NCI-H2196 treated with DMSO at 0.1 percent for 48 hours (cell line): ENCODE results near the gene SERPINA5.

Experiments
- DNase-seq: peaks from one replicate; lab custom pipeline; 2025; ENCODE audit not compliant: unreplicated experiment; lab: John Stamatoyannopoulos, UW

Gene SERPINA5

GRCh38 chr14:94548999-94549985 is 31.9 kb upstream of the SERPINA5 start:
- DNase-seq, result no peak

DNA sequence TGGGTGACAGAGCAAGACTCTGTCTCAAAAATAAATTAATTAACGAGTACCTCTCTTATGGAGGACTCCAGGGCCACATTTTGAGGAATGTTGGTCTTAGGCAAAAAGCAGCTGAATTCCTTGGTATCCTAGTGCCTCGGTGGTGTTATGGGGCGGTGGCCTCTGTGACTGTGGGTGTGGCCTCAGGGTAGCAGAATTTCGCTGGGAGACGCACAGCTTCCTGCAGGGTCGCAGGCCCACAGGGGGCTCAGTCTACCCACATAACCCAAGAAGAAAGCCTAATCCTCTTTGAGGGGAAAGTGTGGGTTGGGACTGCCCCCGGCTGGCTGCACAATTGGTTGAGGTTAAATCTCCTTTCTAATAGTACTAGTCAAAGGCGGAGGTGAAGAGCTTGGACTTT is 31.2 kb upstream of the SERPINA5 start:
- DNase-seq, result no peak

DNA sequence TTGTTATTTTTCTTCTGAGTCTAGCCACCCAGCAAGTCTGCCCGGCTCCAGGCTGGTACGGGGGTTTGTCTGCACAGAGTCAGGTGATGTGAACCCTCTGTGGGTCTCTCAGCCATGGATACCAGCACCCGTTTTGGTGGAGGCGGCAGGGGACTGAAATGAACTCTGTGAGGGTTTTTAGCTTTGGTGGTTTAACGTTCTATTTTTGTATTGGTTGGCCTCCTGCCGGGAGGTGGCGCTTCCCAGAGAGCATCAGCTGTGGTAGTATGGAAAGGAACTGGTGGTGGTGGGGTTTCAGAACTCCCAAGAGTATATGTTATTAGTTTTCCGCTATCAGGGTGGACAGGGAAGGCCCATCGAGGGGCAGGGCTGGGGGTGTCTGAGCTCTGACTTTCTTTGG is 25.2 kb upstream of the SERPINA5 start:
- DNase-seq, result no peak

DNA sequence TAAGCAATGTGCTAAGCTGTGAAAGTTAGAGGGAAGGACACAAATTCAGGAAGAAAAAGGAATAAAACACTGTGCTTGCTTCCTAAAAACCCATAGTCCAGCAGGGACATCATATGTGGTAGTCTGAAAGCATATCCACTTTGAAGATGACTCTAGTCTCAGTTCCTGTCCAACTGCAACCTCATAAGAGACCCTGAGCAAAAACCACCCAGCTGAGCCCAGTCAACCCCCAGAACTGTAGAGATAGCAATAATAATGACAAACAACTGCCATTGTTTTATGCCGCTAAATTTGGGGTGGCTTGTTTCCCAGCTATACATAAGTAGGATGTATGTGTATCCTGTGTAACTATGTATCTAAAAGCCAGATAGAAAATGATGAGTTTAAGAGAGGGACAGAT is 23.9 kb upstream of the SERPINA5 start:
- no peak for DNase-seq

- DNase-seq, result no peak
Observed at GRCh38 chr14:94558842-94559241, 22.4 kb upstream of the SERPINA5 start.

DNA sequence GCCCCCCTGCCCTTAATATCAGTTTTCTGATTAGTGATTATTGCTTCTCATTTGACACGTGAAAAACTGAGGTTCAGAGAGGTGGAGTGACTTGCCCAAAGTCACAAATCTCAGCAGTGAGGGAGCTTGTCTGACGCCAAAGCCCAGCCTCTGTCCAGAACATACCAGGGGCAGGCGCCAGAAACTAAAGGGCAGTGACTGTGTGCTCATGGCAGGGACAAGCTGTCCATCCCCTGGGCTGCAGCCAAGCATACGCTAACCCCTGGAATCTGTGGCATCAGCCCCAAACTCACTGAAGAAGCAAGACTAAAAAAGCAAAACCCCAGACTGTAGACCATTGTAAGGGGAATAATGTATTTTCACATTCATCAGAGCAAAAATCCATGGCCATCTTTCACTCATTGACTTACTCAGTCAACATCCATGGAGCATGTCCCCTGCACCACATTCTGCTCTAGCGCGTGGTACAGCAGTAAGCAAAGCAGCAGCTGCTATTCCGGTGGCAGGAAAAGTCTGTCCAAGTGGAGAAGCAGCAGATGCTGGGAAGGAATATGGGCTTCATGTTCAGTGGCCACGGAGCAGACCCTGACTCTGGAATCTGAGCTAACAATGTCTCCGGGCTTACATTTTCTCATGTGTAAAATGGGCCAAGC is 21.5 kb upstream of the SERPINA5 start:
- DNase-seq, result no peak

DNA sequence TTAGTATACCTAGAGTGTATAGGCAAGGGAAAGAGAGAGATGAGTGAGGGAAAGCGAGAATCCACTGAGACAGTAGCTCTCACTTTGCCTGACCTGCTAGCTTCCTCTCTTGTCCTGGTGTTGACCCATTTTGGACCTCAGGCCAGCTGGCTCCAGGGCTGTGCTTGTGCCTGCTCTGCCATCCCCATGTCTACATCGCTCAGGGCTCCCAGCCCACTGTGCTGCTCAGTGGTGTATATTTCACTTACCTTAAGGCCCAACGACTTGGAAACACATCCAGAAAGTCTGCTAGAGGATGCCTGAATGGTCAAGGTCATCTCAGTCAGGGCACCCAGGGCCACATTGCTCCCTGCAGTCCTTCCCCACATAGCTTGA is 20.9 kb upstream of the SERPINA5 start:
- DNase-seq, result no peak

GRCh38 chr14:94560751-94561655 is 20.2 kb upstream of the SERPINA5 start, which contains the start of gene SERPINA4:
SERPINA4 (plus strand) TSS chr14:94561442; CDS start chr14:94563483, 2,041 bp downstream.
- DNase-seq, result no peak

- no peak for DNase-seq
Observed at GRCh38 chr14:94561656-94562010, 19.6 kb upstream of the SERPINA5 start.

DNA sequence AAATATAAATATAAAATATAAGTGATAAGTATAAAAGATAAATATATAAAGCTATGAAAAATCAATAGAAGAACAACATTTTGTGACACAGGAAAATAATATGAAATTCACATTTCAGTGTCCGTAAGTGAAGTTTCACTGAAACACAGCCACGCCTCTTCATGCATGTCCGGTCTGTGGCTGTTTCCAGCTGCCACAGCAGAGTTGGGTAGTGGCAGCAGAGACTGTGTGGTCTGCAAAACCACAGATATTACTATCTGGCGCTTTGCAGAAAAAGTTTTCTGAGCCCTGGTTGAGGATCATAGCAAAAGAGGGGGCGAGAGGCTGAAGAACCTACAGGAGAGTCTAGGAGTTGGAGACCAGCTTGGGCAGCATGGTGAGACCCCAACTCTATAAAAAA is 19.2 kb upstream of the SERPINA5 start:
- no peak for DNase-seq

GRCh38 chr14:94562941-94563883 is 18.0 kb upstream of the SERPINA5 start:
- no peak for DNase-seq

DNA sequence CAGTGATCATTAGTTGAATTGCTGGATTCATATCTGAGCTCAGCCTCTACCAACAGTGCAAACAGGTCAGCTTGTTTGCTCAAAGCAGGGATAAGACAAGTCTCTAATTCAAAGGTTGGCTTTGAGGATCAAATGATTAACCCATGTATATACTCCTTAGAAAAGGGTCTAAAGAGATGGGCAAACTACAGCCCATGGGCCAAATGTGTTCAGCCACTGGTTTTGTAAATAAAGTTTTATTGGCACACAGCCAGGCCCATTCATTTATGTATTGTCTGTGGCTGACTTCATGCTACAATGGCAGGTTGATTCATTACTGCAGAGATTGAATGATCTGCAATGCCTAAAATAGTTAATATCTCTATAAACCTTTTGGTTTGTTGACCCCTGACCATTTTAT is 16.8 kb upstream of the SERPINA5 start:
- DNase-seq, result no peak

- no peak for DNase-seq
Observed at GRCh38 chr14:94568186-94568585, 13.0 kb upstream of the SERPINA5 start.

DNA sequence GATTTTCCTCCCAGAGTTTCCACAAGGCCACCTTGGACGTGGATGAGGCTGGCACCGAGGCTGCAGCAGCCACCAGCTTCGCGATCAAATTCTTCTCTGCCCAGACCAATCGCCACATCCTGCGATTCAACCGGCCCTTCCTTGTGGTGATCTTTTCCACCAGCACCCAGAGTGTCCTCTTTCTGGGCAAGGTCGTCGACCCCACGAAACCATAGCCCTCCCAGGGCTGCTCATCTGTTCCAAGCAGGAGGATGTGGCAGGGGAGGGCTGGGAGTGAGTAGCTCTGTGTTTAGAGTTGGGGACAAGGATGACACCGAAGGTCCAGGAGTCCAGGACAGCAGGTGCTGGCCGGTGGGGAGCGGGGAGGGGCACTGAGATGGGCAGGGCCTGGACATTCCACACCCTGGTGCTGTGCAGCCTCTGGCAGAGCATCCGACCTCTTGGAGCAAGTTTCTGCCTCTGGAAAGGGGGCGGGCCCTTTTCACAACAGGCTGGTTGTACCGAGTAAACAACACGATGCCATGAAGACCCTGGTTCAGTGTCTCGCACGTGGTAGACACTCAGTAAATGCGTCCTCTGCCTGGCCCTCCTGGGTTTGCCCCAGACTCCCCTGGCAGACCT is 11.7 kb upstream of the SERPINA5 start:
- DNase-seq, result no peak

DNA sequence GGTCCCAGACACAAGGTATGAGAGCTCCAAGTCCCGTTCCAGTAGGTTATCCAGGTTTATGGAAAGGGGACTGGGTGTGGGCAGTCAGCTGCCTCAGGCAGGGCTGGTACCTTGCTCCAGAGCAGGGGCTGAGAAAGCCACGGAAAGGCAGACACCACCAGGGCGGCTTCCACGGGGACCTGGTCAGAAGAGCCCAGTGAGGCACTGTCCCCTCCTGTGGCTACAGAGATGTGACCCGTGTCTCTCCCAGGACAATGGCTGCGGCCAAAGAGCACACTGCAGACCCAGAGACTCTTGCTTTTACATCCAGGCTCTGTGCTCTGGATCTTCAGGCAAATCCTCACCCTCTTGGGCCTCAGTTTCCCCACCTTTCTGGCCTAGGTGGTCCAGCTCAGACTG is 11.2 kb upstream of the SERPINA5 start:
- no peak for DNase-seq

DNA sequence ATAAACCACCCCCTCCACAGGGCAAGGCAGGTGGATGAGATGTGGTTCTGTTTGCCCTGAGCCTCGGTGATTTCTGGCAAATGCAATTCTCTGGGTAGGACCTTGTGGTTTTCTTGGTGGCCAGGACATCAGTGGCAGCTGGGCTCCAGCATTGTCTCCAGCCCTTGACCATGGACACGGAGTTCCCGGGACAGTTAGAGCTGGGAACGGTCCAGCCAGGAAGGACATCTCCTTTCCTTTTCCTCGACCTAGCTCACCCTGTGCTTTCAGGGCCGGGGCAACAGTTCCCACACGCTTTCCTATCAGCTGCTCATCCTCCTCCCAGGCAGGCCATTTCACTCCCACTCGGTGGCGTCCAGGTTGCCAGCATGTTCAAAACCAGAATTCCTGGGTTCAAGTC is 10.8 kb upstream of the SERPINA5 start:
- DNase-seq, result no peak

DNA sequence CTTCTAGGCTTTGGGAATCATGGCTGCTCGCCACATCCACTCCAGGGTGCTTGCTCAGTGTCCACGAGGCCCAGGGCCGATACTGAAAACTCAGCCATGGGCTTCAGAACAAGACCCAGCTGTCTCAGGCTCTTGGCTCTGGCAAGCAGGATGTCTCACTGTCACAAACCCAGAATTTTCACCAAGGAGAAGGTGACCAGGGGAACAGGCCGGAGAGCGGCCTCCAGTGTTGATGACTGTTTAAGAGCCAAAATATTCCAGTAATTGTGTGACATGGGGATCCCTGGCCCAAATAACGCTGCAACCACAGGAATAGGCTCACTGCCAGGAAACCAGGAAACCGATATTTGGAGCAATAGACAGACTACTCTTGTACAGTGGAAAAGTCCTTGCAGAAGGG is 9.8 kb upstream of the SERPINA5 start:
- no peak for DNase-seq

DNA sequence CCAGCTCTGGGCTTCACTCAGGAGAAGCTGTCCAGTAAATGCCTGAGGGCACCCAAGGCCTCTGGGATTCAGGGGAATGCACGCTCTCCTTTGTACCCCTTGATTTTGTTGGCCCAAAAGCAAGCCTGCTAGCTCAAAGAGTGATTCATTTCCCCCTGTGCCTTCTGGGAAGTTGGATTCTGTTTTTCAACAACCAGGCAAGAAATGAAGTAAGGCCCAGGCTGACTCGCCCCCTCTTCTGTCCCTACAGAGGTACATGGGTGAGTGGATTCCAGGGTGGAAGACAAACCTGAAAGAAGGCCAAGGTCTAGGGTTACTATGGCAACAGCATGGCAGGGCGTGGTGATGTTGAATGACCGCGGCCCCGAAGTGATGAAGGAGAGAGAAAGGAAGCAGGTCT is 9.3 kb upstream of the SERPINA5 start:
- DNase-seq, result no peak

DNA sequence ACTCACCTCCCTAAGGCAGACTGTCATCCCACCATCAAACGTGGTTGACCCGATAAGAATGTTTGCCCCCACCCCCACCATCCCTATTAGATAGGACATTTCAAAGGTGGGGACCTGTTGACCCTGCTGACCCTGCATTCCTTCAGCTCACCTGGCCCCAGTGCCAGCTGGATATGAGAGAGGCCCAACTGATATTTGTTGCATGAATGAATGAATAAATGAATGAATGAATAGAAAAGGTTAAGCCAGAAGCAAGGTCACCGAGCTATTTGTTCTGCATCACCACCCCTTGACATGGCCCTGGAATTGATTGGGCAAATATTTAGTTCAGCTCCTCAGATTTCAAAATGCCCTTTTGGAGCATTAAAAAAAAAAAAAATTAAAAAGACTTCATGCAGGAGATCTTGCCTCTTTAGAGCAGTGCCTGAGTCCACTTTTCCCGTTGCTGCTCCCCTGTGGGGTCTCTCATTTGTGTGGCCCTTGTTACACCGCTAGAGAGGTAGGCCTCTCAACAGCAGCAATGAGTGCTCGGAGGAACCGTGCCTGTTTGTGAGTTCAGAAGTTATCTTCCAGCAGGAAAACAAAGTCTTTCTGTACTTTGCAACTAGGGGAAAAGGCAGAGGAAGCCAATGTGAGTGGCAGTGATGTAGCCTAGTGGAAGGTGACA is 8.5 kb upstream of the SERPINA5 start:
- no peak for DNase-seq
